Muscle of leg (tissue), 11 donors: ENCODE results near the gene LCN9. TPM values are rescaled to one million over a fixed set of nuclear protein-coding genes. Genes with fewer than 3 reads are reported as not detected.
"Not testable (repeated sequence)": the region's sequence is repeated elsewhere in the genome, so short reads cannot be mapped to it uniquely, and the experiment has no call there.

Experiments
- DNase-seq: peaks from one replicate; pipeline ENCODE4 v3.0.0; 2013
- H3K27ac ChIP-seq: one replicate; pipeline ENCODE4 v1.5.1; 2013; ENCODE audit warnings: mild to moderate bottlenecking, low read length, control low read depth
- H3K27me3 ChIP-seq: one replicate; pipeline ENCODE4 v1.6.1; 2013; ENCODE audit warnings: low read length; ENCODE audit not compliant: control insufficient read depth, insufficient read depth
- H3K36me3 ChIP-seq: one replicate; pipeline ENCODE4 v1.6.1; 2013; ENCODE audit warnings: low read length; ENCODE audit not compliant: control insufficient read depth, insufficient read depth
- H3K4me1 ChIP-seq: one replicate; pipeline ENCODE4 v1.6.1; 2013; ENCODE audit warnings: low read length; ENCODE audit not compliant: control insufficient read depth, insufficient read depth
- H3K4me3 ChIP-seq: one replicate; pipeline ENCODE4 v1.5.1; 2013; ENCODE audit warnings: low read length, control low read depth
- H3K9me3 ChIP-seq: replicated peaks from 2 replicates; pipeline ENCODE4 v1.6.1; 2013; ENCODE audit warnings: low read depth, low read length; ENCODE audit not compliant: control insufficient read depth
- WGBS: methylation state at CpG from one replicate; pipeline ENCODE4 v1.1.5; 2013; ENCODE audit warnings: missing lambda C conversion rate; ENCODE audit not compliant: insufficient coverage; 5-methylcytosine and 5-hydroxymethylcytosine counted together
- polyA plus RNA-seq, 8 donors: library from polyadenylated mRNA; unstranded; fragments of 120-200 nt; gene quantifications; one replicate each; pipeline versions ENCODE4 v1.2.1 to v1.2.3, GENCODE V29; 2013; ENCODE audit warnings: inconsistent platforms in 1 of 8, low replicate concordance in 1 of 8; ENCODE audit not compliant: insufficient read length in 8 of 8, insufficient read depth in 1 of 8
- total RNA-seq: library from RNA; stranded (reverse); fragments of 120-200 nt; gene quantifications from one replicate; pipeline ENCODE4 v1.2.4, GENCODE V29; 2013

LCN9 gene
- total and polyA plus RNA-seq, 9 donors: not detected

DNA sequence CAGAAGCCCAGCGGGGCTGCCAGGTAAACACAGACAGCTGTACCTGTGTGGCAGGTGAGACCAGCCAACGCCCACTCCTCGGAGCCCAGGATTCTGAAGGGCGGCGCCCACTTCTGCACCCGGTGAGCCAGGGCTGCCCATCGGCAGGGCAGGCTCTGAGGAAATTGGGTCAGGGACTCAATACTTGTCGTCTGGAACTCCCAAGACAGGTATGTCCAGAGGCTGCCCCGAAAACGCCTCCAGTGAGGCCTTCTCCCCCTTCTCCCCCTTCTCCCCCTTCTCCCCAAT is 43.6 kb upstream of the LCN9 start:
- H3K4me3 ChIP-seq: no peak overlapping the region
- peaks cover 2% of the 10 kb centered on the region for H3K27me3 ChIP-seq
- no peak overlapping the region for H3K27ac ChIP-seq
- no peaks in the 10 kb centered on the region for H3K4me1 ChIP-seq
- H3K9me3 ChIP-seq: no peaks in the 10 kb centered on the region
- DNase-seq: no peak
- H3K36me3 ChIP-seq: no peaks in the 10 kb centered on the region
- 76% methylated on average over 9 of the region's 10 CpGs for WGBS

DNA sequence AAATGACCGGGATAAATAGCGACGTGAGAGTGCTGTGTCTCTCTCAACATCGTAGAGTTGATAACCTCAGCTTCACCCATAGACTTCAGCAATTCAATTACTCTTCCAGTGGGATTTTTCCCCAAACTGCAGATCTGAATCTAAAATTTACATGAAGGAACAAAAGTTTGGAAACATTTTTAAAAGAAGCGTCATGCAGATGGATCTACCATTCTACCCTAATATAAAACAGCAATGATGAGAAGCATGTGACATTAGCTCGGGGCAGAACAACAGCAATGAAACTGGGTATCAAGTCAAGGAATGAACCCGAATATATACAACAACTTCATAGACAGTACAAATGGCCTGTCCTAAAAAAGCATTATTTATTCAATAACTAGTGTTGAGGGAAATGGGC is 42.6 kb upstream of the LCN9 start:
- Histone ChIP-seq H3K4me1 (no peaks in the 10 kb centered on the region), H3K27ac (no peak overlapping the region), H3K27me3 (peaks cover 2% of the 10 kb centered on the region), H3K9me3 (no peaks in the 10 kb centered on the region), H3K36me3 (no peaks in the 10 kb centered on the region), H3K4me3 (no peak overlapping the region)
- no peak for DNase-seq
- WGBS: no CpG with 5 or more reads among the region's 7 CpGs

DNA sequence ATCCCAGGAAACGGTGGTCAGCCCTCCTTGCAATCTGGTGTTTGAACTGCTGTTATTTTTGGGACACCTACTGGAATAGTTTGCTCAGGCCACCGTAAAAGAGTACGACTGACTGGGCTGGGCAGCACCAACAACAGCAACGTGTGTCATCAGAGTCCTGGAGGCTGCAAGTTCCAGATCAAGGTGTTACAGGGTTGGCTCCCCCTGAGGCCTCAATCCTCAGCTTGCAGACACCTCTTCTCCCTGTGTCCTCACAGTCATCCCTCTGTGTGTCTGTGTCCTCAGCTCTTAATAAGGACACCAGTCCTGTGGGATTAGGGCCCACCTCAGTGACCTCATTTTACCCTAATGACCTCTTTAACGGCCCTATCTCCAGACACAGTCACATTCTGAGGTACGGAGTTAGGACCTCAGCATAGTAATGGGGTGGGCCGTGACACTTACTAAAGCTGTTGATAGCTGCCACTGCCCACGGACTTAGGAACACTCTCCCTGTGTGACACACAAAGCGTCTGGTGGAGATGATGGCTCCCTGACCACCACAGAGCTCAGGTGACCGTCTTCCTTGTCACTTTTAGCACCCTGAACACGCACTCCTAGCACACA is 40.6 kb upstream of the LCN9 start:
- H3K4me3 ChIP-seq: no peak overlapping the region
- peaks cover 2% of the 10 kb centered on the region for H3K9me3 ChIP-seq
- H3K27ac ChIP-seq: no peak overlapping the region
- peaks cover 2% of the 10 kb centered on the region for H3K27me3 ChIP-seq
- WGBS: 50% methylated on average over 10 of the region's 11 CpGs
- no peak for DNase-seq
- no peaks in the 10 kb centered on the region for H3K36me3 ChIP-seq
- H3K4me1 ChIP-seq: no peaks in the 10 kb centered on the region

DNA sequence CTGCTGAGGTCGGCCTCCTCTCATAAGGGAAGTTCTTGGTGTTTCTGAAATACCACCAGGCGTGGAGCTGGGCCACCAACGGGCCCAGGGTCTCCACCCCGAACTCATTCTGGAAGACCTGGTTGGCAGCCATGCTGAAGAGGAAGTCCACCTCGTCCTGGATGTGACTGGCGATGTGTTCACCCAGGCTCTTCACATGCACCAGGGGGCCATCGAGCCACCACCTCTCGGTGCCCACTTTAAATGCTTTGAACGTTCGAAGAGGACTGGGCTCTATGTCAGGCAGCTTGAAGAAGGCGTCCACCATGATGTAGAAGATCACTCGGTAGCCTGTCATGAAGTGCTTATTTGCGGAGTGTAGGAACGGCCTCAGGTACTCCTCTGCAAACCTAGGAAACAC is 38.8 kb upstream of the LCN9 start:
- no peaks in the 10 kb centered on the region for H3K36me3 ChIP-seq
- 83% methylated on average over 10 of the region's 14 CpGs for WGBS
- H3K27ac ChIP-seq: no peak overlapping the region
- no peak for DNase-seq
- no peak overlapping the region for H3K4me3 ChIP-seq
- no peaks in the 10 kb centered on the region for H3K4me1 ChIP-seq
- peaks cover under 1% of the 10 kb centered on the region for H3K27me3 ChIP-seq
- H3K9me3 ChIP-seq: peaks cover 5% of the 10 kb centered on the region

DNA sequence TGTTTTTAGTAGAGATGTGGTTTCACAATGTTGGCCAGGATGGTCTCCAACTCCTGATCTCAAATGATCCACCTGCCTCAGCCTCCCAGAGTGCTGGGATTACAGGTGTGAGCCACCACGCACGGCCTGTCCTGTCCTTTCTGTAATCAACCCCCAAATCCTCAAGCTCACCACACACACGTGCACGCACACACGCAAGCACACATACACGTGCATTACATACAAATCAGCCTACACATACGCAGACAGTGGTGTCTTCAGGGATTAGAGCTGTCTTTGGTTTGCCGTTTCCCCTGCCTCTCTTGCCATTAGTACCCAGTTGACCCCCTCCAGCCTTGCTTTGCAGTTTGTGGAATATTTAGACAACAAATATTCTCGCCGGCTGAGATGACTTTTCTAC is 30.3 kb upstream of the LCN9 start:
- no peaks in the 10 kb centered on the region for H3K4me1 ChIP-seq
- DNase-seq: no peak
- H3K36me3 ChIP-seq: no peaks in the 10 kb centered on the region
- H3K4me3 ChIP-seq: no peak overlapping the region
- H3K27me3 ChIP-seq: peaks cover 3% of the 10 kb centered on the region
- peaks cover 3% of the 10 kb centered on the region for H3K9me3 ChIP-seq
- H3K27ac ChIP-seq: no peak overlapping the region
- 97% methylated on average over 7 of the region's 10 CpGs for WGBS

DNA sequence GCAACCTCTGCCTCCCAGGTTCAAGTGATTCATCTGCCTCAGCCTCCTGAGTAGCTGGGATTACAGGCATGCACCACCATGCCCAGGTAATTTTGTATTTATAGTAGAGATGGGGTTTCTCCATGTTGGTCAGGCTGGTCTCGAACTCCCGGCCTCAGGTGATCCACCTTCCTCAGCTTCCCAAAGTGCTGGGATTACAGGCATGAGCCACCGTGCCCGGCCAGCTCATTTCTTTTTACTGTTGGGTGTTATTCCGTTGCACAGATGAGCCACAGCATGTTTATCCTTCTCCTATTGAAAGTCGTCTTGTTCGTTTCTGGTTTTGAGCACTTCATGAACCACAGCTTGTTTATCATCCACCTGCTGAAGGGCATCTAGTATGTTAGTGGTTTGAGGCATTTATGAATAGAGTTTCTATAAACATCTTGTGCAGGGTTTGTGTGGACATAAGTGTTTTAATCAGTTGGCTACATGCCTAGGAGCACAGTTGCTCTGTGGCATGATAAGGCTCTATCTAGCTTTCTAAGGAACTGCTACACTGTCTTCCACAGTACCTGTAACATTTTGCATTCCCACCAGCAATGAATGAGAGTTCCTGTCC is 26.1 kb upstream of the LCN9 start:
- H3K4me1 ChIP-seq, H3K27ac ChIP-seq, H3K27me3 ChIP-seq, H3K9me3 ChIP-seq, H3K4me3 ChIP-seq, DNase-seq, H3K36me3 ChIP-seq: not testable (repeated sequence)
- 83% methylated on average over 3 of the region's 7 CpGs for WGBS

DNA sequence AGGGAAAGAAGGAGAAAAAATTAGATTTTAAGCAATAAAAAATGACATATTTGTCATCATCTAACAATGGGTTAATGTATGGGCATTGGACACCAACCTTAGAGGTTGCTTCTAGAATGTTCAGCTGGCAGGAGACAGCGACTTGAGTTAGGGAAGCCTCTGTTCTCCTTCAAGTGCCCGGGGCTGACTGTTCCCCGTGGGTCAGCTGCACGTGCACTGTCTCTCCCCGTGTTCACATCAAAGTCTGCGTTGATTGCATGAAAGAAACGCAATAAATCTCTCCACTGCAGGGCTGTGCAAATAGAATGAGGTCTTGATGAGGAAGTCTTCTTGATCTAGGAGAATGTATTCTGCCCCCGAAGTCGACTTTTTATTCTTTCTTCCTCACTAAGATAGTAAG is 23.9 kb upstream of the LCN9 start, which contains the start of gene GLT6D1:
Gene GLT6D1 (minus strand): TSS at position 345 of the 400 bp plus-strand sequence. CDS start 353 bp downstream, outside the sequence.
- H3K4me1 ChIP-seq: no peaks in the 10 kb centered on the region
- no peaks in the 10 kb centered on the region for H3K36me3 ChIP-seq
- H3K27ac ChIP-seq: no peak within 1 kb of the TSS
- no peaks in the 10 kb centered on the region for H3K9me3 ChIP-seq
- WGBS: 49% methylated on average over 5 of the region's 9 CpGs
- no peak within 1 kb of the TSS for H3K4me3 ChIP-seq
- H3K27me3 ChIP-seq: peaks cover 3% of the 10 kb centered on the region
- DNase-seq: no peak

DNA sequence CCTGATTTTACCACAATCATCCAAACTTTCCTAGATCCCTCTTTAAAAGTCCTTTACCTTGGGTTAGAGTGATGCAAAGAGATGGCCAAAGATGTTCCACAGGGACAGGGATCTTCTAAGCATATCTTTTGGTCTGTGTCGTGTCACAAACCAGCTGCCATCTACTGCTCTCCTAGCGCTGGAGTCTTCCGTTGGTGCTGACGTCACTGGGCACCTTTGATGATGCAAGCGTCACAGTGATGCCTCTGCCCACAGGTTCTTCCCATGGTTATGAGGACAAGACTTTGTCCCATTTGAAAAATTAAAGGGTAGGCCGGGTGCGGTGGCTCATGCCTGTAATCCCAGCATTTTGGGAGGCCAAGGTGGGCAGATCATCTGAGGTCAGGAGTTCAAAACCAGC is 22.1 kb upstream of the LCN9 start:
- Histone ChIP-seq H3K4me1 (no peaks in the 10 kb centered on the region), H3K27me3 (no peaks in the 10 kb centered on the region), H3K27ac (no peak overlapping the region), H3K4me3 (no peak overlapping the region), H3K9me3 (peaks cover 10% of the 10 kb centered on the region), H3K36me3 (no peaks in the 10 kb centered on the region)
- DNase-seq: no peak
- 90% methylated on average over 6 of the region's 7 CpGs for WGBS

DNA sequence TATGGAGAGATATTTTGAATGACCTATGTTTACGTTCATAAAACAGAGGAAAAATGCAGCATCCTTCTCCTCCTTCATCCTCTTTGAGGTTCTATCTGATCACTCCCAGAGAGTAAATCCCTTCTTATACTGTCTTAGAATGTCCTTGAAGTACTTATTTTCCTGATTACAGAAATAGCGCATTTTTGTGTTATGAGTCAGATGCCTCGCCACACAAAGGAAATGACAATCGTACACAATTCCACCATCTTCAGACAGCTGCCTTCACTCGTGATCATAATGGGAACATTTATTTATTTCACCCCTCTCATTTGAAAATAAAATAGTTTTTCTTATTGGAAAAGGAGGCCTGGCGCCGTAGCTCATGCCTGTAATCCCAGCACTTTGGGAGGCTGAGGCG is 21.4 kb upstream of the LCN9 start:
- no peak for DNase-seq
- no peaks in the 10 kb centered on the region for H3K4me1 ChIP-seq
- H3K27ac ChIP-seq: no peak overlapping the region
- H3K36me3 ChIP-seq: no peaks in the 10 kb centered on the region
- H3K27me3 ChIP-seq: no peaks in the 10 kb centered on the region
- peaks cover 11% of the 10 kb centered on the region for H3K9me3 ChIP-seq
- WGBS: no CpG with 5 or more reads among the region's 8 CpGs
- H3K4me3 ChIP-seq: no peak overlapping the region

DNA sequence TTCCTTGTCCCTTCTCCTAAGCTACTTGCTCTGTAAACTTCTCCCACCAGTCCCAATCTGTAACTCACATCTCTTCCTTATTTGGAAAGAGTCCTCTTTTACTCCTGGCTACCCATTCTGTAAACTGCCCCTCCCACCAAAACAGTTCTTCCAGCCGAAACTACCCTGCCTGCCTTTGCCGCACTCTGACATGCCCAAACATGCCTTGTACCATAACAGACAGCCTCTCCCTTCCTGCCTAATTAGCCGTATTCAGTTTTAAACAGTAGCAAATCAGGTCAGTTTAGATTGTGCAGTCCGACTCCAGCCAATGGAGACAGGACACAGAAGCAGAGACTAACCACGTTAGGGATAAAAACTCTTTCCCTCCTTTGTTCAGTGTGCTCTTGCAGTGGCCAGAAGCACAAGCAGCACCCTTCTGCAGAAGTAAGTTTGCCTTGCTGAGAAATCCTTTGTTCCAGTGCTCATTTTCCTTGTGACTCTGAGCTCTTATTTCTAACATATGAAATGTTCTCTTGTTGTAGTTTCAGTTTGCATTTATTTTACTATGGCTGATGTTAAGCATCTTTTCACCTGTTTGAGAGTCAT is 18.4 kb upstream of the LCN9 start:
- no peak overlapping the region for H3K4me3 ChIP-seq
- peaks cover 23% of the 10 kb centered on the region for H3K9me3 ChIP-seq
- H3K36me3 ChIP-seq: no peaks in the 10 kb centered on the region
- H3K4me1 ChIP-seq: no peaks in the 10 kb centered on the region
- 83% methylated on average over 5 of the region's 5 CpGs for WGBS
- no peaks in the 10 kb centered on the region for H3K27me3 ChIP-seq
- H3K27ac ChIP-seq: no peak overlapping the region
- DNase-seq: no peak
